ENCODE results near the gene MGA. TPM values are rescaled to one million over a fixed set of nuclear protein-coding genes. Genes with fewer than 3 reads are reported as not detected.

Gene MGA
- total RNA-seq, 1 donor from 2014 or later: 32.6 TPM

- Histone ChIP-seq H3K27me3 (ENCODE audit: insufficient read depth, low read length) (no peaks in the 10 kb centered on the region), H3K9ac (ENCODE audit: low read length) (no peak overlapping the region), H3K27ac (ENCODE audit: low read depth, low read length) (no peak overlapping the region), H3K4me3 (ENCODE audit: insufficient read depth, low read depth, low read length) (no peak overlapping the region), H3K79me2 (ENCODE audit: insufficient read depth, low read length) (peaks cover 9% of the 10 kb centered on the region), H3K4me2 (ENCODE audit: low read length) (no peak overlapping the region), H3K9me3 (ENCODE audit: insufficient read depth, low read depth, low read length) (no peaks in the 10 kb centered on the region), H4K20me1 (ENCODE audit: insufficient read depth, low read length) (peaks cover 14% of the 10 kb centered on the region), H3K4me1 (ENCODE audit: insufficient read depth, low read length) (no peaks in the 10 kb centered on the region), H2AFZ (ENCODE audit: low read depth, low read length) (no peak overlapping the region), H3K36me3 (ENCODE audit: insufficient read depth, low read length) (no peaks in the 10 kb centered on the region)
- FAIRE-seq (no peak), DNase-seq (ENCODE audit: low read depth) (no peak)
- Mint-ChIP-seq H3K36me3 (ENCODE audit: low read depth, unreplicated experiment) (no peaks in the 10 kb centered on the region), H3K4me3 (ENCODE audit: unreplicated experiment) (no peak overlapping the region), H3K9me3 (ENCODE audit: unreplicated experiment) (no peaks in the 10 kb centered on the region), H3K27me3 (ENCODE audit: low read depth, unreplicated experiment) (no peaks in the 10 kb centered on the region), H3K27ac (ENCODE audit: unreplicated experiment) (no peak overlapping the region), H3K4me1 (ENCODE audit: low read depth, unreplicated experiment) (peaks cover 5% of the 10 kb centered on the region)
- TF ChIP-seq EZH2 (IDR thresholded peaks at IDR 0.05; ENCODE audit: insufficient read depth, low read length): no peak
- TF ChIP-seq, protein P1, sequence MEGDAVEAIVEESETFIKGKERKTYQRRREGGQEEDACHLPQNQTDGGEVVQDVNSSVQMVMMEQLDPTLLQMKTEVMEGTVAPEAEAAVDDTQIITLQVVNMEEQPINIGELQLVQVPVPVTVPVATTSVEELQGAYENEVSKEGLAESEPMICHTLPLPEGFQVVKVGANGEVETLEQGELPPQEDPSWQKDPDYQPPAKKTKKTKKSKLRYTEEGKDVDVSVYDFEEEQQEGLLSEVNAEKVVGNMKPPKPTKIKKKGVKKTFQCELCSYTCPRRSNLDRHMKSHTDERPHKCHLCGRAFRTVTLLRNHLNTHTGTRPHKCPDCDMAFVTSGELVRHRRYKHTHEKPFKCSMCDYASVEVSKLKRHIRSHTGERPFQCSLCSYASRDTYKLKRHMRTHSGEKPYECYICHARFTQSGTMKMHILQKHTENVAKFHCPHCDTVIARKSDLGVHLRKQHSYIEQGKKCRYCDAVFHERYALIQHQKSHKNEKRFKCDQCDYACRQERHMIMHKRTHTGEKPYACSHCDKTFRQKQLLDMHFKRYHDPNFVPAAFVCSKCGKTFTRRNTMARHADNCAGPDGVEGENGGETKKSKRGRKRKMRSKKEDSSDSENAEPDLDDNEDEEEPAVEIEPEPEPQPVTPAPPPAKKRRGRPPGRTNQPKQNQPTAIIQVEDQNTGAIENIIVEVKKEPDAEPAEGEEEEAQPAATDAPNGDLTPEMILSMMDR (IDR thresholded peaks at IDR 0.05; ENCODE audit: insufficient read depth, low read depth, low read length): no peak
Observed at GRCh38 chr15:41630616-41631217, 29.5 kb upstream of the MGA start.

GRCh38 chr15:41631880-41632470 is 28.2 kb upstream of the MGA start:
- H3K4me1 Mint-ChIP-seq (ENCODE audit: low read depth, unreplicated experiment): peaks cover 5% of the 10 kb centered on the region

More at GRCh38 chr15:41631880-41632470, 28.2 kb upstream of the MGA start:
- no peaks in the 10 kb centered on the region for H3K36me3 Mint-ChIP-seq (ENCODE audit: low read depth, unreplicated experiment)
- Histone ChIP-seq H3K4me1 (ENCODE audit: insufficient read depth, low read length) (no peaks in the 10 kb centered on the region), H3K9me3 (ENCODE audit: insufficient read depth, low read depth, low read length) (no peaks in the 10 kb centered on the region), H3K27ac (ENCODE audit: low read depth, low read length) (no peak overlapping the region), H2AFZ (ENCODE audit: low read depth, low read length) (no peak overlapping the region), H3K36me3 (ENCODE audit: insufficient read depth, low read length) (no peaks in the 10 kb centered on the region), H3K79me2 (ENCODE audit: insufficient read depth, low read length) (peaks cover 9% of the 10 kb centered on the region), H3K27me3 (ENCODE audit: insufficient read depth, low read length) (no peaks in the 10 kb centered on the region), H4K20me1 (ENCODE audit: insufficient read depth, low read length) (peaks cover 19% of the 10 kb centered on the region), H3K4me2 (ENCODE audit: low read length) (no peak overlapping the region), H3K4me3 (ENCODE audit: insufficient read depth, low read depth, low read length) (no peak overlapping the region), H3K9ac (ENCODE audit: low read length) (no peak overlapping the region)
- FAIRE-seq (no peak), DNase-seq (ENCODE audit: low read depth) (no peak)
- no peaks in the 10 kb centered on the region for H3K9me3 Mint-ChIP-seq (ENCODE audit: unreplicated experiment)
- H3K27me3 Mint-ChIP-seq (ENCODE audit: low read depth, unreplicated experiment): no peaks in the 10 kb centered on the region
- TF ChIP-seq, protein P1 (IDR thresholded peaks at IDR 0.05; ENCODE audit: insufficient read depth, low read depth, low read length): no peak
- no peak for TF ChIP-seq EZH2 (IDR thresholded peaks at IDR 0.05; ENCODE audit: insufficient read depth, low read length)
- H3K4me3 Mint-ChIP-seq (ENCODE audit: unreplicated experiment): no peak overlapping the region
- H3K27ac Mint-ChIP-seq (ENCODE audit: unreplicated experiment): no peak overlapping the region

All from astrocyte (in vitro differentiated cells and primary cell).